GM23338 (cell line): ENCODE results near the gene OR52E8.

Source experiments
- CTCF ChIP-seq, 2 experiments: fragments of 200-600 bp in 1 of 2; sonication (generic) in 1 of 2; conservative IDR thresholded peaks; 2 replicates each; pipeline versions ENCODE4 v1.5.1 to v1.6.1; 2016 to 2017; ENCODE audit warnings: antibody characterized with exemption in 2 of 2, low read depth in 2 of 2, mild to moderate bottlenecking in 2 of 2, moderate library complexity in 1 of 2
- EZH2 ChIP-seq: fragments of 200-600 bp; sonication (generic); IDR thresholded peaks from one replicate; pipeline ENCODE4 v1.8.0; 2017; ENCODE audit warnings: antibody characterized with exemption, mild to moderate bottlenecking, low read depth; ENCODE audit not compliant: unreplicated experiment
- EZH2phosphoT487 ChIP-seq: fragments of 200-600 bp; sonication (generic); IDR thresholded peaks from one replicate; pipeline ENCODE4 v1.8.1; 2018; ENCODE audit warnings: antibody characterized with exemption; ENCODE audit not compliant: unreplicated experiment
- POLR2AphosphoS5 ChIP-seq: IDR thresholded peaks from 2 replicates; pipeline ENCODE4 v1.6.1; 2016; ENCODE audit warnings: antibody characterized with exemption, low read depth
- STAT1 ChIP-seq: IDR thresholded peaks from one replicate; pipeline ENCODE4 v1.6.1; 2016; ENCODE audit warnings: antibody characterized with exemption; ENCODE audit not compliant: unreplicated experiment
- TF ChIP-seq, protein P1 (sequence below): IDR thresholded peaks from one replicate; pipeline ENCODE4 v1.6.1; 2018; ENCODE audit warnings: antibody characterized with exemption; ENCODE audit not compliant: unreplicated experiment

DNA sequence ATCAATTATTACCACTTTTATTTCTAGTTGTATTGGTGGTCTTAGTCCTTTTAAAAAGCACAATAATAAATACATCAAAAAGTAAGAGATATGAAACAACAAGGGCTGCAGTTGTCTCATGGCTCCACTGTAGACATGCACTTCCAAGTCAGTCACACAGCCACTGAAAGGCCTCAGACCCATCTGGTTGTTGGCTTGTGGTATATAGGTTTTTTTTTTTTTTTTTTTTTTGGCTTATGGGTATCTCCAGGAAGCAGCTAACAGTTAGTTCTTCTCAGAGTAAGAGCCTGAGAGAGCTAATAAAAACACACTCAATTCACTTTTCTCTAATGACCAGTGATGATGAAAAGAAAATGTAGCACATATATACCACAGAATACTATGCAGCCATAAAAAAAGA is 9.8 kb downstream of the OR52E8 start:
- TF ChIP-seq, protein P1, sequence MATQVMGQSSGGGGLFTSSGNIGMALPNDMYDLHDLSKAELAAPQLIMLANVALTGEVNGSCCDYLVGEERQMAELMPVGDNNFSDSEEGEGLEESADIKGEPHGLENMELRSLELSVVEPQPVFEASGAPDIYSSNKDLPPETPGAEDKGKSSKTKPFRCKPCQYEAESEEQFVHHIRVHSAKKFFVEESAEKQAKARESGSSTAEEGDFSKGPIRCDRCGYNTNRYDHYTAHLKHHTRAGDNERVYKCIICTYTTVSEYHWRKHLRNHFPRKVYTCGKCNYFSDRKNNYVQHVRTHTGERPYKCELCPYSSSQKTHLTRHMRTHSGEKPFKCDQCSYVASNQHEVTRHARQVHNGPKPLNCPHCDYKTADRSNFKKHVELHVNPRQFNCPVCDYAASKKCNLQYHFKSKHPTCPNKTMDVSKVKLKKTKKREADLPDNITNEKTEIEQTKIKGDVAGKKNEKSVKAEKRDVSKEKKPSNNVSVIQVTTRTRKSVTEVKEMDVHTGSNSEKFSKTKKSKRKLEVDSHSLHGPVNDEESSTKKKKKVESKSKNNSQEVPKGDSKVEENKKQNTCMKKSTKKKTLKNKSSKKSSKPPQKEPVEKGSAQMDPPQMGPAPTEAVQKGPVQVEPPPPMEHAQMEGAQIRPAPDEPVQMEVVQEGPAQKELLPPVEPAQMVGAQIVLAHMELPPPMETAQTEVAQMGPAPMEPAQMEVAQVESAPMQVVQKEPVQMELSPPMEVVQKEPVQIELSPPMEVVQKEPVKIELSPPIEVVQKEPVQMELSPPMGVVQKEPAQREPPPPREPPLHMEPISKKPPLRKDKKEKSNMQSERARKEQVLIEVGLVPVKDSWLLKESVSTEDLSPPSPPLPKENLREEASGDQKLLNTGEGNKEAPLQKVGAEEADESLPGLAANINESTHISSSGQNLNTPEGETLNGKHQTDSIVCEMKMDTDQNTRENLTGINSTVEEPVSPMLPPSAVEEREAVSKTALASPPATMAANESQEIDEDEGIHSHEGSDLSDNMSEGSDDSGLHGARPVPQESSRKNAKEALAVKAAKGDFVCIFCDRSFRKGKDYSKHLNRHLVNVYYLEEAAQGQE: no peak
- TF ChIP-seq CTCF (conservative IDR thresholded peaks at IDR 0.05; ENCODE audit: low read depth in 2 of 2) (no peak), EZH2phosphoT487 (no peak), STAT1 (no peak), POLR2AphosphoS5 (no peak), EZH2 (no peak)
